ENCODE measurements around the gene EFCC1. TPM values are rescaled to one million over a fixed set of nuclear protein-coding genes. Genes with fewer than 3 reads are reported as not detected.

Gene EFCC1
- total RNA-seq, 4 donors from 2014 or later, result 0.19 to 2.9 (median 0.48) TPM

DNA sequence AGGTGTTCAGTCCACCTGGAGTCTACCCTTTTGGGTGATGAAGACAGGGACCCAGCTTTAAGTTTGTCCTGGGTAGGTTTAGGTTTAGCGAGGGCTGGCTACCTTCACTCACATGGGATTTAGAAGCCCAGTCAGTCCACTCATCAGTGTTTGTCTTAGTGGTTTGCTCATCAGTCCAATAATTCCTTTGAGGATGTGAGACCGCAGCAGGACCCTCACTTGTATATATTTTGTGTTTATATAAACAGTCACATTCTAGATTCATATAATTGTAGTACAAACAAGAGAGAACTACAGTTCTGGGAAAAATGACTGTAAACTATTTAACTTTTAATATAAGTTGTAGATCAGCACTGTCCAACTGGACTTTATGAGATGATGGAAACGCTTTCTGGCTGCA, 18.2 kb downstream of the EFCC1 start:
- H3K4me3 ChIP-seq, result no peak overlapping the region
- no peaks in the 10 kb centered on the region for H3K36me3 ChIP-seq
- TF ChIP-seq, protein P1, sequence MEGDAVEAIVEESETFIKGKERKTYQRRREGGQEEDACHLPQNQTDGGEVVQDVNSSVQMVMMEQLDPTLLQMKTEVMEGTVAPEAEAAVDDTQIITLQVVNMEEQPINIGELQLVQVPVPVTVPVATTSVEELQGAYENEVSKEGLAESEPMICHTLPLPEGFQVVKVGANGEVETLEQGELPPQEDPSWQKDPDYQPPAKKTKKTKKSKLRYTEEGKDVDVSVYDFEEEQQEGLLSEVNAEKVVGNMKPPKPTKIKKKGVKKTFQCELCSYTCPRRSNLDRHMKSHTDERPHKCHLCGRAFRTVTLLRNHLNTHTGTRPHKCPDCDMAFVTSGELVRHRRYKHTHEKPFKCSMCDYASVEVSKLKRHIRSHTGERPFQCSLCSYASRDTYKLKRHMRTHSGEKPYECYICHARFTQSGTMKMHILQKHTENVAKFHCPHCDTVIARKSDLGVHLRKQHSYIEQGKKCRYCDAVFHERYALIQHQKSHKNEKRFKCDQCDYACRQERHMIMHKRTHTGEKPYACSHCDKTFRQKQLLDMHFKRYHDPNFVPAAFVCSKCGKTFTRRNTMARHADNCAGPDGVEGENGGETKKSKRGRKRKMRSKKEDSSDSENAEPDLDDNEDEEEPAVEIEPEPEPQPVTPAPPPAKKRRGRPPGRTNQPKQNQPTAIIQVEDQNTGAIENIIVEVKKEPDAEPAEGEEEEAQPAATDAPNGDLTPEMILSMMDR (IDR thresholded peaks at IDR 0.05), result no peak
- TF ChIP-seq POLR2A (IDR thresholded peaks at IDR 0.05), result no peak
- intact Hi-C loops (cut with DNase I), result no loop called here
- no peak for DNase-seq
- H3K27me3 ChIP-seq, result no peaks in the 10 kb centered on the region
- 69 to 90% methylated on average over 3 of the region's 3 CpGs for WGBS, 2 donors
- H3K4me1 ChIP-seq, result peaks cover 15 to 73% (median 30%) of the 10 kb centered on the region in 3 donors
- no peak overlapping the region for H3K27ac ChIP-seq
- H3K9me3 ChIP-seq, result no peaks in the 10 kb centered on the region

DNA sequence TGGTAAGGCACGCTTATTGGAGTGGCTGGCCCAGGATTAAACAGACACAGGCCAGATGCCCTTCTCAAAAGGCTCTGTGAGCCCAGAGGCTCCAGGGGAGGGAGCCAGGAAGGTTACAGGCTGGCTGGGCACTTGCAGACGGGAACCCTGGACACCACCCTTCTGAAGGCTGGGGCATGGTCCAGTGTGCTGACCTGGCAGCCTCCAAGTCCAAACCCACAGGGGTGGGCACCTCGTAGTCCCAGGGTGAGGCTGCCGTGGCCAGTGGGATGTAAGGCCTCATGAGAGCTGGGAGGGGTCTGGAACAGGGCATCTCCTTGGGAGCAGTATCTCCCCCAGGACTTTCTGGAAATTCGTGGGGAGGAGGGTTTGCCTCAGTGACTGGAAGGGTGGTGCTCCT, 19.6 kb downstream of the EFCC1 start:
- TF ChIP-seq POLR2A (IDR thresholded peaks at IDR 0.05), result no peak
- TF ChIP-seq, protein P1 (IDR thresholded peaks at IDR 0.05), result no peak
- no peaks in the 10 kb centered on the region for H3K27me3 ChIP-seq
- WGBS, 2 donors, result 48 to 86% methylated on average over 2 to 4 of the region's 5 CpGs
- H3K36me3 ChIP-seq, result no peaks in the 10 kb centered on the region
- H3K4me3 ChIP-seq, result no peak overlapping the region
- no peak for DNase-seq
- H3K9me3 ChIP-seq, result no peaks in the 10 kb centered on the region
- intact Hi-C loops (cut with DNase I), result no loop called here
- H3K4me1 ChIP-seq, result peaks cover 12 to 70% (median 34%) of the 10 kb centered on the region in 3 donors
- H3K27ac ChIP-seq, result peak overlapping the region in 3 of 4 donors; percentile 25 to 67 (median 61)

DNA sequence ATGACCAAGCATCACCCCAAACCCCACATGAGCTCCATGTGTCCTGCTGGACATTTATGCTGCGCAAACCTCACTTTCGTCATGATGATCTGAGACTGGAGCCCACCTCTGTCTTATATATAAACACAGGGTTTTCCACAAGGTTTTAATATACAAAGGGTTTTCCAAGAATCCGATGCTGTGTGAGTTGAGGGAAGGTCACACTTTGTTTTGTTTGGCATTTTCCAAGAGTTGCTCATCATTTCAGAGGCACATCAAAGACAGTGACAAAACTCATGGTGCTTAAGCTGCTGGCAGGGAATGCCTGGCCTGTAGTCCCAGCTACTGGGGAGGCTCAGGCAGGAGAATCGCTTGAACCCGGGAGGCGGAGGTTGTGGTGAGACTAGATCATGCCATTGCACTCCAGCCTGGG, 20.0 kb downstream of the EFCC1 start:
- Histone ChIP-seq H3K4me3 (no peak overlapping the region), H3K9me3 (no peaks in the 10 kb centered on the region), H3K36me3 (no peaks in the 10 kb centered on the region), H3K4me1 (peaks cover 8 to 70% (median 33%) of the 10 kb centered on the region in 3 donors), H3K27ac (peak overlapping the region in 2 of 4 donors; percentile 61 to 67), H3K27me3 (no peaks in the 10 kb centered on the region)
- DNase-seq, result no peak
- TF ChIP-seq, protein P1 (IDR thresholded peaks at IDR 0.05), result no peak
- TF ChIP-seq POLR2A (IDR thresholded peaks at IDR 0.05), result no peak
- intact Hi-C loops (cut with DNase I), result no loop called here
- WGBS, 2 donors, result 64 to 78% methylated on average over 5 to 6 of the region's 6 CpGs

DNA sequence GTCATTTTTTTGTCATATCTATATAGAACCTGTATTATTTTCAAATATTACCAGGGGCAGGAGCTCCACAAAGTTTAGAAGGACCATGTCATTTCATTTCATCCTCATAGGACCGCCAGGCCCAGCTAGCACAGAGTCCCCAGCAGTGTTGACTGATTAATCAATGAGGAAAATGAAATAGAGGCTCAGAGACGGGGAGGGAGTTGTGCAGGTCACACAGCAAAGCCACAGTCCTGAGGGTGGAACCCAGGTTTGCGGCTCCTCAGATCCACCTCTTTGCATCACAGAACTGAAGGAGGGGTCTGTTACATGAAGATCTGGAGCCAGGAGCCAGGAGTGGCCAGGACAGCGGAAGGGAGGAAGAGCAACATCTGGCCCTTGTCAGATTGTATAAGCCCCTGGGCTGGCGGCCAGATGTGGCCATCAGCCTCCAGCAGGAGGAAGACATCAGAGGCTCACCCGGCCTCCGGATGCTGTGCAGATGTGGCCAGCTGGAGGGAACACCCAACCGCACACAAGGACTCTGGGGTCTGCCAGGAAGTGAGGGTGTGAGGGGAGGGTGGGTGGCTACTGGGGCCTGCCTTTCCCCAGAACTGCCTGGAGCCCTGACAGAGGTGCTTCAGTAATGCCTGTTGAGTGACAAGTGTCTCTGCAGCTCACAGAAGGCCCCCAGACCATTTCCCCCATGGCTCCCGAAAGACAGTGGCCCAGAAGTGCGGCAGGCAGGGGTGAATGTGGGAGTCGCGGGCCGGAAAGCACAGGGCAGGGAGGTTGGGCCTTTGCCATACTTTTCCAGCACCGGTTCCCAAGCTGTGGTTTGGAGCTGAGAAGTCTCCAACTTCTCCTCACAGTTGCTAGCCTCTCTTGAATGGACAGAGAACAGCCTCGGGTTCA, 21.3 kb downstream of the EFCC1 start:
- Histone ChIP-seq H3K27me3 (no peaks in the 10 kb centered on the region), H3K9me3 (no peaks in the 10 kb centered on the region), H3K36me3 (no peaks in the 10 kb centered on the region), H3K4me1 (peaks cover 8 to 70% (median 32%) of the 10 kb centered on the region in 3 donors), H3K4me3 (no peak overlapping the region), H3K27ac (peak overlapping the region in 3 of 4 donors; percentile 43 to 78 (median 65))
- no peak for DNase-seq
- TF ChIP-seq POLR2A (IDR thresholded peaks at IDR 0.05), result no peak
- TF ChIP-seq, protein P1 (IDR thresholded peaks at IDR 0.05), result no peak
- 57 to 63% methylated on average over 3 to 8 of the region's 15 CpGs for WGBS, 2 donors
- intact Hi-C loops (cut with DNase I), result no loop called here

DNA sequence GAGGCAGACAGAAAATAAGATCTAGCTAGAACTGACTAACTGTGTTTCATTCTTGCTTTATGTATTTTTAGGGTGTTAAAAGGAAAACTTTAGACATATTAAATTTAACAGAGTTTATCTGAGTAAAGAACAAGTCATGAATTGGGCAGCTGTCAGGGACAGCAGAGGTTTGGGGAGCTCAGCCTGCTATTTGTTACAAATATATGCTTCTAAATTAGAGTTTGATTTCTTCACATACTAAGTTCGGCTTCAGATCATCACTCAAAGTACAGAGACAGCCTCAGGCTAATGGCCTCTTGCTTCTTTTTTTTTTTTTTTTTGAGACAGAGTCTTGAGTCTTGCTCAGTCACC, 21.9 kb downstream of the EFCC1 start:
- H3K4me3 ChIP-seq, result no peak overlapping the region
- no peaks in the 10 kb centered on the region for H3K9me3 ChIP-seq
- intact Hi-C loops (cut with DNase I), result no loop called here
- 17 to 27% methylated on average over 1 of the region's 1 CpG for WGBS, 2 donors
- no peak for DNase-seq
- H3K27me3 ChIP-seq, result no peaks in the 10 kb centered on the region
- no peaks in the 10 kb centered on the region for H3K36me3 ChIP-seq
- peak overlapping the region in 3 of 4 donors; percentile 43 to 78 (median 65) for H3K27ac ChIP-seq
- H3K4me1 ChIP-seq, result peaks cover 9 to 67% (median 27%) of the 10 kb centered on the region in 3 donors
- TF ChIP-seq POLR2A (IDR thresholded peaks at IDR 0.05), result no peak
- TF ChIP-seq, protein P1 (IDR thresholded peaks at IDR 0.05), result no peak

Data from esophagus squamous epithelium (tissue), 5 donors.